ELF-1 (cell line): ENCODE data around the gene TPSAB1.

Experiments
- DNase-seq: peaks from one replicate; pipeline ENCODE4 v3.0.0-alpha.2; 2016; ENCODE audit warnings: low read depth, low spot score

The TPSAB1 gene

DNA sequence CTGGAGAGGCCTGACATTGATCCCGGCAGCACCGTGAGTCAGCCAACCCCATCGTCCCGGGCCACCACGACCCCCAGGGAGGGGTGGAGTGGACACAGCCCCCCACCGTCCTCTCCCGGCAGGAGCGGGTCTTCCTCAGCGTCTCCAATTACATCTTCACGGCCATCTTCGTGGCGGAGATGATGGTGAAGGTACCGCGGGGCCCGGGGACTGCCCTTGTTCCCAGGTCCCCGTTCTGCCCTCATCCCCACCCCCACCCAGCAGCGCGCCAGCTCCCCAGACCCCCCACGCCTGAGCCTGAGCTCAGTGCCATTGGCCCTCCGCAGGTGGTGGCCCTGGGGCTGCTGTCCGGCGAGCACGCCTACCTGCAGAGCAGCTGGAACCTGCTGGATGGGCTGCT lies 30.0 kb upstream of the TPSAB1 start:
- no peak for DNase-seq

DNA sequence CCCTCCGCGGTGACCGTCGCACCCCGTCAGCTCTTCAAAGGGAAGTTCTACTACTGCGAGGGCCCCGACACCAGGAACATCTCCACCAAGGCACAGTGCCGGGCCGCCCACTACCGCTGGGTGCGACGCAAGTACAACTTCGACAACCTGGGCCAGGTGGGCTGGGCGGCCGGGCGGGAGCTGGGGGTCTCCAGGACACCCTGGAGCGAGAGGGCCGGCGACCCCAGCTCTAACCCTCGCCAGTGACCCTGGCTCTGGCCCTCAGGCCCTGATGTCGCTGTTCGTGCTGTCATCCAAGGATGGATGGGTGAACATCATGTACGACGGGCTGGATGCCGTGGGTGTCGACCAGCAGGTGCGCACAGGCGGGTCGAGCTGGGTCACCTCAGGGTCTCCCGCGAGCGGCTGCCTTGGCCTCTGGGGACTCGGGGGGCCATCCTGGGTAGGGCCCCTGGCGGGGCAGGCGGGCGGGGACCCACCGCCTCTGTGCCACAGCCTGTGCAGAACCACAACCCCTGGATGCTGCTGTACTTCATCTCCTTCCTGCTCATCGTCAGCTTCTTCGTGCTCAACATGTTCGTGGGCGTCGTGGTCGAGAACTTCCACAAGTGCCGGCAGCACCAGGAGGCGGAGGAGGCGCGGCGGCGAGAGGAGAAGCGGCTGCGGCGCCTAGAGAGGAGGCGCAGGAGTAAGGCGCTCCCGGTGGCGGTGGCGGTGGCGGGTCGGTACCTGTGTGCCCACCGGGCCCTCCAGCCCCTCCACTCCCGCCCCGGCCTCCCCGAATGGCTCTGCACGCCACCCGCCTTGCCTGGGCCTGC lies 28.8 kb upstream of the TPSAB1 start:
- DNase-seq = no peak

DNA sequence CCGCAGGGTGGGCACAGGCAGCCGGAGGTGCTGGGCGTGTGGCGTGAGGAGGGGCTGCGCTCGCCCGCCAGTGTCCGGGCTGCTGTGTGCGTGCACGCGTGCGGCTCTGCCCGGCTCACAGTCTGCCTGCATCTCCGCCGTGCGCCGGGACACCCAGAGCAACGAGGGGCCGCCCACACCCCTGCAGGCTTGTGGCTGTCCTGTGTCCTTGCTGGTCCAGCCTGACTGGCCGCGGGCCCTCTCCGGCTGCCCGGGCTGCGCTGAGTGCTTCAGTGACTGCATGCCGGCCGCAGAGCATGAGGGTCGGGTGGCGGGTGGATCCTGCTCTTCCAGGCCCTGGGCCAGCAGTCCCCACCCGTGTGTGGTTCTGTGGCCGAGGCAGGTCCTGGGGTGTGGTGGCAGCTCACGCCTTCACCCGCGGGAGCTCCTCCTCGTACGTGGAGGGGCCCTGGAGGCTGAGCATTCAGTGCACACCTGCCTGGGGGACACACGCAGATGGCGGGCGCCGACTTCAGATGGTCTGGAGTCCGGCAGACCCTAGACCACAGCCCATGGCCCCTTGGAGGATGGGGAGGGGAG lies 27.8 kb upstream of the TPSAB1 start:
- DNase-seq = no peak

DNA sequence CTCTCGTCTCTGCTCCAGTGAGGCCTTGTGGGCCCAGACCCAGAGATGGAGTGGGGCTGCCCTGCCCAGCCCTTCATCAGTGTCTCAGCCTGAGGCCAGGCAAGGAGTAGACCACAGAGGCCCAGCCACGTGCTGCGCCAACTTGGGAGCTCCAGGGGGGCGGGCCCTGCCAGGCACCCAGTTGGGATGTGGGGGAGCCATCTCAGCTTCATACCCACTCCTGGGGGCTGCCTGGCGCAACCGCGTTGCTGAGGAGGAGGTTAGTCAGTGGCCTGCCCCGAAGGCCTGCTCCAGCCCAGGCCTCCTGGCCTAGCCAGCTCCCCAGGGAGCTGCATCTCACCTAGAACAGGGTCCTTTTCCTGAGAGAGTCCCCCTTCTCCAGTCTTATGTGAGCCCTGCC lies 27.3 kb upstream of the TPSAB1 start:
- DNase-seq = no peak

DNA sequence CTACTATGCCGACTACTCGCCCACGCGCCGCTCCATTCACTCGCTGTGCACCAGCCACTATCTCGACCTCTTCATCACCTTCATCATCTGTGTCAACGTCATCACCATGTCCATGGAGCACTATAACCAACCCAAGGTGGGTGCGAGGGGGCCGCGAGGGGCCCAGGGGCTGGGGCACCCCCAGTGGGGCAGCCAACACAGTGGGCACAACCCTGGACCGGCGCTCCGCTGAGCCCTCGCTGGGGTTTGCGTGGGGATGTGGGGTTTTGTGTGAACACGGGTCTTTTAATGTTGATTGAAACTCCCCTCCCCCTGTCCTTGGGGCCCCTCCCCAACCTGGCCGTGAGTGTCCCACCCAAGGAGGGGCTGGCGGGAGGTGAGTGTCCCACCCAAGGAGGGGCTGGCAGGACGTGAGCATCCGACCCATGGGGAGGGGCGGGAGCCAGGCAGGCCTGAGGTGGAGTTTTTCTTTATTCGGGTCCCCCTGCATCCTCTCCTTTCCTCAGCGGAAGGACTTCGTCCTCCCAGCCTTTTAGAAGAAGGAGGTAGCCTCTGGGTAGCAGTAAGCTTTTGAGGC lies 26.6 kb upstream of the TPSAB1 start:
- DNase-seq = no peak

DNA sequence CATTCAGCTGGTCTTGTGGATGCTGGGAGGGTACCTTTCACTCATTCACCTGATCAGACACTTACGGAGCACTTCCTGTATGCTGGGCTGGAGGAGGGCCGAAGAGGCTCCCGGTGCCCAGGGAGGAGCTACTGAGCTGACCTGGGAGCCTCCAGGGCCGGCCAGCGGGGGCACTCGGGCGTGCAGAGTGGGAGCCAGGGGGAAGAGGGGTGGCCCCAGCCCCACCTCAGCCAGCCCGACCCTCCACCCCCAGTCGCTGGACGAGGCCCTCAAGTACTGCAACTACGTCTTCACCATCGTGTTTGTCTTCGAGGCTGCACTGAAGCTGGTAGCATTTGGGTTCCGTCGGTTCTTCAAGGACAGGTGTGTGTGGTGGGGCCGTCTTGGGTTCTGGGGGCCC lies 25.8 kb upstream of the TPSAB1 start:
- no peak for DNase-seq

DNA sequence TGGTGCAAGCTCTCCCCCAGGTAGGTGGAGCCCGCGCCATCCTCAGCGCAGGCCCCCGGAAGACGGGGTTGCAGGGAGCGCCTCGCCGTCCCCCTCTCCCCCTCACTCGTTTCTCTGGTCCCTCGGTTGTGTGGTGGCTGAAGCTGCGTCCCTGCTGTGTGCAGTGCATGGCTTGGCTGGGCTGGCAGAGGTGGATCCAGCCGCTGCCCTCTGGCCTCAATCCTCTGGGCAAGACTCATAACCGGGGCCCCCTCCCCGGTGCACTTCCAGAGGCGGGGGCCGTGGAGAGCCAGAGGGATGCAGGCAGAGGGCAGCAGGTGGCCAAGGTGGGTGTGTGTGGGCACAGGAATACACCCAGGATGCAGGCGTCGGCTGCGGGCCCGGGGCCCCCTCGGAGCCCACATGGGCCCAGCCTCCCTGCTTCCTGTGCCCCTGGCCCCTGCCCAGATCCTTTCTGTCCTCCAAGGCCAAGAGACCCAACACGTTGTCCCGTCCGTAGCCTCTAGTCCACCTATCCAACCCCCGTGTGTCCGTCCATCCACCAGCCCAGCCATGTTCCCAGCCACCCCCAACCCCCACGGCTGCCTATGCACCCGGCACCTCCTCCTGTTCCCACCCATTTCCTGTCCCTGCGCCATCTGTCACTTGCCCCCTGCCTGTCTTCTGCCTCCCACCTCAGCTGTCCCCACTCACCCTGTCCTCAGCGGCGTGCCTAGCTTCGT lies 24.8 kb upstream of the TPSAB1 start:
- DNase-seq = no peak

DNA sequence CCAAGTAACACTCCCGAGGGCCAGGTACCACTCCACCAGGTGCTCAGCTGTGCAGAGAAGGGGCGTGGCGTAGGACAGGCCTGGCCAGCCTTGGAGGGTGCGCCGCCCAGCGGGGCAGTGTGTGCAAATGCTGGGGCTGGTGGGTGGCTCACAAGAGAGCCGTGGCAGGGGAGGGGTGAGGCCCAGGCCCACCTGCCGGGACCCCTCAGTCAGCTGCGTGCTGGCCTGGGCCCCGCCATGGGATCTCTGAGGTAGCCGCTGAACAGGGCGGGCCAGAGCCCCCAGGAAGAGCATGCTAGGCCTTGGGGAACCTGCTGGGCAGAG lies 24.2 kb upstream of the TPSAB1 start:
- no peak for DNase-seq

DNA sequence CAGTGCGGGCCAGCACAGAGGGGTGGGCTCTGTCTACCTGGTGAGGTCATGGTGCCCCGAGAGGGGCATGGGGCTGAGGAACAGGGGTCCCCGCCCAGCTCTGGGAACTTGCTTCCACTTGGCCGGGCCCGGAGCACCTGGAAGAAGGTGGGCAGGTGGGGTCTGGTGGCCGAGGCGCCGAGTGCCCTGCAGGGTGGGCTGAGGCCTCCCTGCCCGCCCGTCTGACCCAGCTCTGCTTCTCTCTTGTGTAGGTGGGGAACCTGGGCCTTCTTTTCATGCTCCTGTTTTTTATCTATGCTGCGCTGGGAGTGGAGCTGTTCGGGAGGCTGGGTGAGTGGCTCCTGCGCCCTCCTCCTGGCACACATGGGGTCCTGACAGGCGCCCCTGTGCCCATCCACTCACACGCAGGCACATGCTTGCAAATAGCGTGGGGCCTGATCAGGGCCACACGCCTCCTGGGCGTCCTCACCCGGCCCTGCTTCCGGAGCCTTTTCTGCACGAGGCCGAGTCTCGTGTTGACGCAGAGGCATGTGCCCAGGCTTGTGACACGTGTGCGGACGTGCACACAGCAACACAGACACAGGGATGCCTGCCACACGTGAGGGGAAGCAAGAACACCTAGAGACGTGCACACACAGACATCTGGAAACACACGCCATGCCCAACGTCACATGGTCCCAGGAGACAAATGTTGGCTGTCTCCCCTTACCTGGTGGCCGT lies 23.7 kb upstream of the TPSAB1 start:
- no peak for DNase-seq

DNA sequence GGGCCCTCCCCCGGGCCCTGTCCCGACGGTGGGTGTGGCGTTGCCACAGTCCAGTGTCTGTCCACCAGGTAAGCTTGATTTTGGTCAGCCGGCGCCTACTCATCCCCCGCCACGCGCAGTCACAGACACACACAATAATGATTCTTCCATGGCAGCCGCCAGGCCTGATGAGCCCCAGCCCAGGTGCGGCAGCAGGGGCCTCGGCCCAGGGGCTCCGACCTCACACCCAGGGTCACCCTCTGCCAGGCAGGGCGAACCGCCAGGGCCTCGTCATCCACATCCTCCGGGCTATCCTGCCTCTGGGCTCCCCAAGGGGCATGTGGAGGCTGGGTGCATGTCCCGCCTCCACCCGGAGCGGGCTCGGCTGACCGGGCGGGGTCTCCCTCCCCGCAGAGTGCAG lies 23.0 kb upstream of the TPSAB1 start:
- DNase-seq = no peak

DNA sequence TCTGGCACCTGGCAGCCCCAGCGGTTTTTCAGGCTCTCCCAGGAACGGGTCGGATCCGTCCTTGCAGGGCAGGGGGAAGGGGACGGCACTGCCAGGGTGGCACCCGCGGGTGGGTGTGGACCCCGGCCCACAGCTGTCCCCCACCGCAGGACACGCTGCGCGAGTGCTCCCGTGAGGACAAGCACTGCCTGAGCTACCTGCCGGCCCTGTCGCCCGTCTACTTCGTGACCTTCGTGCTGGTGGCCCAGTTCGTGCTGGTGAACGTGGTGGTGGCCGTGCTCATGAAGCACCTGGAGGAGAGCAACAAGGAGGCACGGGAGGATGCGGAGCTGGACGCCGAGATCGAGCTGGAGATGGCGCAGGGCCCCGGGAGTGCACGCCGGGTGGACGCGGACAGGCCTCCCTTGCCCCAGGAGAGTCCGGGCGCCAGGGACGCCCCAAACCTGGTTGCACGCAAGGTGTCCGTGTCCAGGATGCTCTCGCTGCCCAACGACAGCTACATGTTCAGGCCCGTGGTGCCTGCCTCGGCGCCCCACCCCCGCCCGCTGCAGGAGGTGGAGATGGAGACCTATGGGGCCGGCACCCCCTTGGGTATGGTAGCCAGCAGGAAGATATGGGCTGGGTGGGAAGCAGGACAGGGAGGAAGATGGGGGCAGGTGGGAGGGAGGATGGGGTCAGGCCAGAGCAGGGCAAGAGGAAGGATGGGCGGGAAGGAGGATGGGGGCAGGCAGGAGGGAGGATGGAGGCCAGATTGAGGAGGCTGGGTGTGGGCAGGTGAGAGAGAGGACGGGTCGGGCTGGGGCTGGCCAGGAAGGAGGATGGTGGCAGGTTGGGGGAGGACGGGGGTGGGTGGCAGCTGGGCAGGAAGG lies 22.2 kb upstream of the TPSAB1 start:
- no peak for DNase-seq

DNA sequence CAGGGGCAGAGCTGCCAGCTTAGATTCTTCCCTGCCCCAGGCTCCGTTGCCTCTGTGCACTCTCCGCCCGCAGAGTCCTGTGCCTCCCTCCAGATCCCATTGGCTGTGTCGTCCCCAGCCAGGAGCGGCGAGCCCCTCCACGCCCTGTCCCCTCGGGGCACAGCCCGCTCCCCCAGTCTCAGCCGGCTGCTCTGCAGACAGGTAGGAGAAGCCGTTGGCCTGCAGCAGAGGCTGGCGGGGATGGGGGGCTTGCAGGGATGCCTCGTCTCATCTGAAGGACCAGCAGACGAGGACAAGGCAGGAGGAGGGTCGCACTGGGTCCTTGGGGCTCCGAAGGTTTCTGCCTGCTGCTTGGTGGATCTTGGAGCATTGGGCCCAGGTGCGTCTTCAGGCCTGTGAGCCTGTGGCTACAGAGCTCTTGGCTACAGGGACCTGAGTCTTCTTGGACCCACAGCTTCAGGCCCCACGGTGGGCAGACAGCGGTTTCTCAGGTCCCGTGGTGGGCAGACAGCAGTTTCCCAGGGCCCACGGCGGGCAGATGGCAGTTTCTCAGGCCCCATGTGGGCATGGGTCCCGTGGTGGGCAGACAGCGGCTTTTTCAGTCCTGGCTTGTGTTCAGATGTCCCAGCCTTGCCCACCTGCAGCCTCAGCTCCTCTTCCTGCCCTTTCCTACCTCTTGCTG lies 21.4 kb upstream of the TPSAB1 start:
- DNase-seq = no peak

DNA sequence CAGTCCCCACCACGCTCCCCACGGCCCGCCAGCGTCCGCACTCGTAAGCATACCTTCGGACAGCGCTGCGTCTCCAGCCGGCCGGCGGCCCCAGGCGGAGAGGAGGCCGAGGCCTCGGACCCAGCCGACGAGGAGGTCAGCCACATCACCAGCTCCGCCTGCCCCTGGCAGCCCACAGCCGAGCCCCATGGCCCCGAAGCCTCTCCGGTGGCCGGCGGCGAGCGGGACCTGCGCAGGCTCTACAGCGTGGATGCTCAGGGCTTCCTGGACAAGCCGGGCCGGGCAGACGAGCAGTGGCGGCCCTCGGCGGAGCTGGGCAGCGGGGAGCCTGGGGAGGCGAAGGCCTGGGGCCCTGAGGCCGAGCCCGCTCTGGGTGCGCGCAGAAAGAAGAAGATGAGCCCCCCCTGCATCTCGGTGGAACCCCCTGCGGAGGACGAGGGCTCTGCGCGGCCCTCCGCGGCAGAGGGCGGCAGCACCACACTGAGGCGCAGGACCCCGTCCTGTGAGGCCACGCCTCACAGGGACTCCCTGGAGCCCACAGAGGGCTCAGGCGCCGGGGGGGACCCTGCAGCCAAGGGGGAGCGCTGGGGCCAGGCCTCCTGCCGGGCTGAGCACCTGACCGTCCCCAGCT lies 20.3 kb upstream of the TPSAB1 start:
- DNase-seq = no peak

DNA sequence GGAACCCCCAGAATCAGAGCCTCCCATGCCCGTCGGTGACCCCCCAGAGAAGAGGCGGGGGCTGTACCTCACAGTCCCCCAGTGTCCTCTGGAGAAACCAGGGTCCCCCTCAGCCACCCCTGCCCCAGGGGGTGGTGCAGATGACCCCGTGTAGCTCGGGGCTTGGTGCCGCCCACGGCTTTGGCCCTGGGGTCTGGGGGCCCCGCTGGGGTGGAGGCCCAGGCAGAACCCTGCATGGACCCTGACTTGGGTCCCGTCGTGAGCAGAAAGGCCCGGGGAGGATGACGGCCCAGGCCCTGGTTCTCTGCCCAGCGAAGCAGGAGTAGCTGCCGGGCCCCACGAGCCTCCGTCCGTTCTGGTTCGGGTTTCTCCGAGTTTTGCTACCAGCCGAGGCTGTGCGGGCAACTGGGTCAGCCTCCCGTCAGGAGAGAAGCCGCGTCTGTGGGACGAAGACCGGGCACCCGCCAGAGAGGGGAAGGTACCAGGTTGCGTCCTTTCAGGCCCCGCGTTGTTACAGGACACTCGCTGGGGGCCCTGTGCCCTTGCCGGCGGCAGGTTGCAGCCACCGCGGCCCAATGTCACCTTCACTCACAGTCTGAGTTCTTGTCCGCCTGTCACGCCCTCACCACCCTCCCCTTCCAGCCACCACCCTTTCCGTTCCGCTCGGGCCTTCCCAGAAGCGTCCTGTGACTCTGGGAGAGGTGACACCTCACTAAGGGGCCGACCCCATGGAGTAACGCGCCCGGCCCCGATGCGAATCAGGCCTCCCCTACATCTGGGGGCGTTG lies 19.5 kb upstream of the TPSAB1 start:
- no peak for DNase-seq

DNA sequence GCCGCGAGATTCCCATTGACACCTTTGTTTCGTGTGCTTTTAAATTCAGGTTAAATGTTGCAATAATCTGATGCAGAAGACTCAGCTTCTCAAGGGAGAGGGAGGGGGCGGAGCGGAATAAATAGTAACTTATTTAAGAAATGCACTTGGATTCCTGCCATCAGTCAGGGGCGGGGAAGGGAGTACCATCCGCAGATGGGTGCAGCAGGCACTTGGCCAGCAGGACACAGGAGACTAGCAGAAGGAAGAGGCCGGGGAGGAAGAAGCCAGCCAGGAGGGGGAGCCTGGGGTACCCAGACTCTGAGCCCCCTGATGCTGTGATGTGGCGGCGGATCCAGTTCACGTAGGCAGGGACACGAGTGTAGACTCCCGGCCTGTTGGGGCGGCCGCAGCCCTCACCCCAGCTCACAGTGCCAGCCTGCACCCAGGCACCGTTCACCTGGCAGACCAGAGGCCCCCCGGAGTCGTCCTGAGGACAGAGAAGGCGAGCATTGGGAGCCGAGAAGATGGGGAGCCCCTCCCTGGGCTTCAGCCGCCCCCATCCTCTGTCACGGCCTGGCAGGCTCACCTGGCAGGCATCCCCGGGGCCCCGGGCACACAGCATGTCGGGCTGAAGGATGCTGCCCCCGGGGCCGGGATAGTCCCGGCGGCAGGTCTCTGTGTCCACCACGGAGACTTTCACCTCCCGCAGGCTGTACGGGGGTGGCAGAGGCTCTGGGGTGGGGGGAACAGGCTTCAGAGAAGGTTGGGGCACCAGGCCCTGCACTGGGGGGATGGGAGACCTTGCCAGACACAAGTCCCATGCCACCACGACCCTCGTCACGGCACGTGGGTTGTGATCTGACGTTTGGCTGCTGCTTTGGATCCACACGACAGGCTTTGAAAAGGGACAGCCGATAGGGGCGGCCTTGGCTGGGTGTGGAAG lies 18.6 kb upstream of the TPSAB1 start:
- no peak for DNase-seq

DNA sequence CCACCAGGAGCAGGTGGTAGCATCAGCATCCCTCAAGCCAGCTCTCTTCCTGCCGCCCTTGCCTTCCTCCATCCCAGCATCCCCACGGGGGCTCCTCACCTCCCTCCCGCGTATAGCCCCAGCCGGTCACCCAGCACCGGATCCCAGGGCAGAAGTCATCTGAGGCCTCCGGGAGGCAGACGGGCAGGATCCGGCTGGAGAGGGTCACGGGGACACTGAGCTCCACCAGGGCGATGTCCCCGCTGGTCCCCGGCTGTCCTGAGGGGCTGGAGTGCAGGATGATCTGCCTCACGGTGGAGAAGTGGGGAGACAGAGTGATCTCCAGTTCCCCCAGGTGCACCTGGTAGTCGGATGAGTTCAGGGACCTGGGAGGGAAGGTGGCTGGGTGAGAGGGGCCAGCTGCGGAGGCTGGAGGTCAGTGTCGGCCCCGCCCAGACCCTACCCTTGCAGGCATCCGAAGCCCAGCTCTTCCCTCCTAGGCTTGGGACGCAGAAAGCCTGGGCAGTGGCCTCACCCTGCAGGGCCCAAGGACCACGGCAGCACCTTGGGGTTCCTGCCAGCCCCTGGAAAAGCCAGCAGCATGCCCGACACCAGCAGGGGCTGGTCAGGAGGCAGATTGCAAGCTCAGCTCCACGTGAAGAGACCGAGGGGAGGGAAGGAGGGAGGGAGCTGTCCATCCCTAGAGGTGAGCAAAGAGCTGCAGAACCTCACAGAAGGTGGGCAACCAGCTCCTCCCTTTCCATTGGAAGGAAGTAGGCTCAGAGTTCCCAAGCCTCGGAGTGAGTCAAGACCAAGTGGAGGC lies 17.8 kb upstream of the TPSAB1 start:
- DNase-seq = no peak
